GM21723 (cell line): ENCODE data around the gene CEP290.
A peak's percentile ranks its signal among the peaks of the same experiment; 100 is the strongest.
"Not testable (repeated sequence)": the region's sequence is repeated elsewhere in the genome, so short reads cannot be mapped to it uniquely, and the experiment has no call there.

Source experiments
- ATAC-seq: cut with Tn5 transposase; IDR thresholded peaks from one replicate; pipeline ENCODE4 v1.9.1; 2021; ENCODE audit warnings: mild to moderate bottlenecking, moderate library complexity; ENCODE audit not compliant: unreplicated experiment

Gene CEP290

GRCh38 chr12:88057994-88058718 is 83.7 kb downstream of the CEP290 start:
- ATAC-seq = no peak

DNA sequence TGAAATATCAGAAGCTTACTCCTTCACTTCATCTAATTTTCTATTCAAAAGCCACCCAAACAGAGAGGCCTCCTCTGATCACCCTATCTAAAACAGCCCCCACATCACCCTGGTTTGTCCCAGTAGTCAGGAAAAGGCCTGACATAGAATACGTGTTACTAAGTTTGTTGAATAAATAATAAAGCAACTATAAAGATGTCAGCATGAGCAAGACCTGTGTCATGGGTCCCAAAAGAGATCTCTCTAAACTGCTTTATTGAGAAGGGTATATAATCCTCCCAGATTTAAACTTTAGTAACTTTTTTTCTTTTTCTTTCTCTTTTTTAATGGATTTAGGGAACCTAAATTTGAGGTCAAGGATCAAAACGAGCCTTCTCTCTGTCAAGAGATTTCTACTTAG is 85.3 kb downstream of the CEP290 start:
- ATAC-seq = no peak

GRCh38 chr12:88052686-88053085 is 89.2 kb downstream of the CEP290 start:
- peak; percentile 76 for ATAC-seq

GRCh38 chr12:88044035-88044434 is 97.9 kb downstream of the CEP290 start:
- ATAC-seq = no peak

- ATAC-seq = no peak
Observed at GRCh38 chr12:88037770-88038169, 104.1 kb downstream of the CEP290 start.

DNA sequence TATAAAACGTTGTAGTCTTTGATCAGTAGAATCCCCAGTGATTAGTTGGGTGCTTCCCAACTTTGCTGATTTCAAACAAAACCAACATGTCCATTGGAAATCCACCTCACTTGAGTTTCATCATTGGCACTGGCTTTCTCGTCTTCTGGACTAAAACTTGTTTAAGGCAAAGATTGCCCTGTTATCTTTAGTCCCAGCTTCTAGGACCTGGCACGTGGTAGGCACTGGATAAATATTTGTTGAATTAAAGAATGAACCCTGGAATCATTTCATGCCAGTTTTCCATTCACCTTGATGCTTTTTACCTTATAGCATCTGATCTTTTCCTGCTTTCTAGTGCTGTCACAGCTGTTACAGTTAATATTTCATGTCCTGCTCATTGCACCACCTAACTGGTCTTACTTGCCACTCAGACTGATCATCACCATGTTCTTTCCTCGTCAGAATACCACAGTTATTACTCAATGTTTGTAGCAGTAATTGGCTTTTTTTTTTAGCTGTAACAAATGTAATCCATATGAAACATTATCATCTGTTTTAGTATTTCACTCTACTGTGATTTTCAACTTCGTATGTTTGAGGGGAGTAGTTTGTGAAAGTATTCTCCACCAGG is 105.4 kb downstream of the CEP290 start:
- no peak for ATAC-seq

- ATAC-seq = peak; percentile 28
Observed at GRCh38 chr12:88035907-88036289, 106.0 kb downstream of the CEP290 start.

DNA sequence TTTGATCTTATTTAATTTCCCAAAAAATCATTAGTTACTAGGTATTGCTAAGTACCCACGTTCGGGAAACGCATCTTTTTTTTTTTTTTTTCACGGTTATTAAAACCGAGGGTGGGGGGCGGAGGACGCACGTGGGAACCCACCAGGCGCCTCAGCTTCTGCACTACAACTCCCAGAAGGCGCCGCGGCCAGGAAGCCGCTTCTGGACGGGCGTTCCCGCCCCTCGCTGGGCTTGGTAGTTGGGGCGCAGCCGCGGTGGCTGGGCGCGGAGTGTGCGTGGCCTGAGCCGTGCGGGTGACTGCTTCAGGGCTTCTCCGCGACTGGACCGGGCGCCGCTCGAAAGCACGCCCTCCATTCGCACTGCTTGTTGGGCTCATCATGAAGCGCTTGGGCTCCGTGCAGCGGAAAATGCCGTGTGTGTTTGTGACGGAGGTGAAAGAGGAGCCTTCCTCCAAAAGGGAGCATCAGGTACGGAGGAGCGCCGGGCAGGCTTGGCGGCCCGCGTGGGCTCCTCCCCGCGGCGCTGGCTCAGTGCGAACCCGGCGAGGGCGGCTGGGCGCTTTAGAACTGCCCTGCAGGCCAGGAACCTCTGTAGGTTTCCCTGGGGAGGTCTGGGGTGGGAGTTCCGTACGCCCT is 106.5 kb downstream of the CEP290 start:
- ATAC-seq = peak; percentile 100

GRCh38 chr12:88031161-88031560 is 110.7 kb downstream of the CEP290 start:
- ATAC-seq = not testable (repeated sequence)

GRCh38 chr12:88029093-88029665 is 112.7 kb downstream of the CEP290 start, which contains the start of gene C12orf50:
TSS of gene C12orf50 (minus strand) at chr12:88029401. CDS start at chr12:88026962, 2,439 bp downstream.
- ATAC-seq = no peak

- no peak for ATAC-seq
Observed at GRCh38 chr12:88026196-88026595, 115.7 kb downstream of the CEP290 start.

DNA sequence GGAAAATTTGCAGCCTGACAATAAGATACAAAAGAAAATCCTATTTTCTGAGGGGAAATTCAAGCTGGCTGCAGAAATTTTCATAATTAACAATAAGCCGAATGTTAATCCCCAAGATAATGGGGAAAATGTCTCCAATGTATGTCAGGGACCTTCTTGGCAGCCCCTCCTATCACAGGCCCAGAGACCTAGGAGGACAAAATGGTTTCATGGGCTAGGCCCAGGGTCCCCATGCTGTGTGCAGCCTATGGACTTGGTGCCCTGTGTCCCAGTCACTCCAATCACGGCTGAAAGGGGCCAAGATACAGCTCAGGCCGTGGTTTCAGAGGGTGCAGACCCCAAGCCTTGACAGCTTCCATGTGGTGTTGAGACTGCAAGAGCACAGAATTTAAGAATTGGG is 123.9 kb downstream of the CEP290 start:
- no peak for ATAC-seq

- ATAC-seq = no peak
Observed at GRCh38 chr12:88015825-88016224, 126.1 kb downstream of the CEP290 start.

DNA sequence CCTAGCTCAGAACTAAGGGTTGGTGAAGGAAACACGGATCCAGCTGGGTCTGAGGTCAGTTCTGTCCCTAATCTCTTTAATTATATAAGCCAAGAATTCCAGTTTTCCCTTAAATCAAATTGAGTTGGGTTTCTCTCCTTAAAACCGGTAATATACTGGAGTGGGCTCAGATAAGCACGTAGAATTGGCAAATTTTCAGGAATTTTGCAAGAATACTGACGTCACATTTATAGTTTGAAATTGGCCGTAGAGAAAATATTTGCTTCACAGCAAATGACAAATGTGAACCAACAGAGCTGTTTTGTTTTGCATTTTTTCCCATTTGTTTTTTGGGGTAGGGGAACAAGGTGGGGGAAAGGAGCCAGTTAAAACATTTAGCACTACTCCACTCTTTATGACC is 130.1 kb downstream of the CEP290 start:
- ATAC-seq = no peak

DNA sequence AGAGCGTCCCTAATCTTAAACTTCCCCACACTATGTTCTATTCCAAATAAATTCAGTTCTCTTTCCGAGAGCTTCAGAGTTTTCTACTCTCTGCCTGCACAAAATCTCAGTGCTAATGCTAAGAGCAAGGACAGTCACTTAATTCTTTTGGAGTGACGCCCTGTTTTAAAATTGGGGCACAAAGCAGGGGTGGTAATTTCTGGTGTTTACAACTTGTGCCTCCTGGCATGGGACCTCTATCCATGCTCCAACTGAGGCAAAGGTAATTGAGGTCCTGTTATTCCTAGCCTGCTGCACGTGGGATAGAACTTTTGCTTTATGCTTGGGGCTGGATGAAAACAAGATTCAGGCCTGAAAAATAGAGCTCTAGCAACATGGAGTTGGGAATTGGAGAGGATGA is 135.5 kb downstream of the CEP290 start:
- ATAC-seq = no peak

GRCh38 chr12:88001327-88001726 is 140.6 kb downstream of the CEP290 start:
- no peak for ATAC-seq
